ENCODE results near the gene LYZ. TPM values are rescaled to one million over a fixed set of nuclear protein-coding genes. Genes with fewer than 3 reads are reported as not detected.

LYZ gene
- total and polyA plus RNA-seq, 11 donors: 2.4 to 316 (median 13.8) TPM

DNA sequence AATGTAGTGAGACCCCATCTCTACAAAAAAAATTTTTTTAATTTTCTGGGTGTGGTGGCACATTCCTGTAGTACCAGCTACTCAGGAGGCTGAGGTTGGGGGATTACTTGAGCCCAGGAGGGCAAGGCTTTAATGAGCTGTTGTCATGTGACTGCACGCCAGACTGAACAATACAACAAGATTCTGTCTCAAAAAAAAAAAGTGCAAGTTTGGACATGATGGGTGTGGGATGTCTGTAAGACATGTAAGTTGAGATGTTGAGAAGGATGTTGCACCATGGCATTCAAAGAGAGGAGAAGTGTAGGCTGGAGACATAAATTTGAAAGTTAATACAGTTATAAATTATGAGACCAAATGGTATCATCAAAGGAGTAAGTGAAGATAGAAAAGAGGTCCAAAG is 34.9 kb downstream of the LYZ start:
- DNase-seq (no peak), ATAC-seq (no peak)
- intact Hi-C loops (cut with DNase I): loop anchor here in 5 of 10 donors (10.0 kb wide), 2 partner anchors 192 to 262 kb away; no protein-coding TSS in a partner anchor
- Histone ChIP-seq H3K9me3 (no peaks in the 10 kb centered on the region), H3K27ac (no peak overlapping the region), H3K27me3 (no peaks in the 10 kb centered on the region), H3K4me1 (no peaks in the 10 kb centered on the region), H3K4me3 (no peak overlapping the region), H3K36me3 (peaks cover 0 to 20% (median 12%) of the 10 kb centered on the region in 9 donors)
- 96 to 100% (median 97%) methylated on average over 1 of the region's 1 CpG for WGBS, 4 donors
- TF ChIP-seq POLR2A (IDR thresholded peaks at IDR 0.05): no peak
- TF ChIP-seq, protein P1, sequence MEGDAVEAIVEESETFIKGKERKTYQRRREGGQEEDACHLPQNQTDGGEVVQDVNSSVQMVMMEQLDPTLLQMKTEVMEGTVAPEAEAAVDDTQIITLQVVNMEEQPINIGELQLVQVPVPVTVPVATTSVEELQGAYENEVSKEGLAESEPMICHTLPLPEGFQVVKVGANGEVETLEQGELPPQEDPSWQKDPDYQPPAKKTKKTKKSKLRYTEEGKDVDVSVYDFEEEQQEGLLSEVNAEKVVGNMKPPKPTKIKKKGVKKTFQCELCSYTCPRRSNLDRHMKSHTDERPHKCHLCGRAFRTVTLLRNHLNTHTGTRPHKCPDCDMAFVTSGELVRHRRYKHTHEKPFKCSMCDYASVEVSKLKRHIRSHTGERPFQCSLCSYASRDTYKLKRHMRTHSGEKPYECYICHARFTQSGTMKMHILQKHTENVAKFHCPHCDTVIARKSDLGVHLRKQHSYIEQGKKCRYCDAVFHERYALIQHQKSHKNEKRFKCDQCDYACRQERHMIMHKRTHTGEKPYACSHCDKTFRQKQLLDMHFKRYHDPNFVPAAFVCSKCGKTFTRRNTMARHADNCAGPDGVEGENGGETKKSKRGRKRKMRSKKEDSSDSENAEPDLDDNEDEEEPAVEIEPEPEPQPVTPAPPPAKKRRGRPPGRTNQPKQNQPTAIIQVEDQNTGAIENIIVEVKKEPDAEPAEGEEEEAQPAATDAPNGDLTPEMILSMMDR (IDR thresholded peaks at IDR 0.05): no peak

DNA sequence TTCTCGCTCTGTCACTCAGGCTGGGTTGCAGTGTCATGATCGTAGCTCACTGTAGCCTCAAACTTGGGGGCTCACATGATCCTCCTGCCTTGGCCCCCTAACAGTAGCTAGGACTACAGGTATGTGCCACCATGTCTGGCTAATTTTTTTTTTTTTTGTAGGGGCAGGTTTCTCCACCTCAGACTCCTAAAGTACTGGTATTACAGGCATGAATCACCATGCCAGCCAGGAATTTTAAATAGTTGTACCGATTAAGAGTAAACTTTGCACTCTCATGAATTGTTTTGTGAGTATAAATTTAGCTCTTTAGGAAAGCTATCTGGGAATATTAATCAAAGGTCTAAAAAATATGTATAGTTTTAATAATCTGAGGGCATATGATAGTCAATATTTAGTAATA is 36.9 kb downstream of the LYZ start:
- DNase-seq: no peak
- no peak for ATAC-seq
- H3K27me3 ChIP-seq: no peaks in the 10 kb centered on the region
- TF ChIP-seq, protein P1 (IDR thresholded peaks at IDR 0.05): no peak
- no peak for TF ChIP-seq POLR2A (IDR thresholded peaks at IDR 0.05)
- H3K27ac ChIP-seq: no peak overlapping the region
- no peaks in the 10 kb centered on the region for H3K9me3 ChIP-seq
- H3K36me3 ChIP-seq: peaks cover 0 to 9% (median 0%) of the 10 kb centered on the region in 9 donors
- H3K4me1 ChIP-seq: no peaks in the 10 kb centered on the region
- intact Hi-C loops (cut with DNase I): loop anchor here in 5 of 10 donors (10.0 kb wide), 2 partner anchors 190 to 260 kb away; no protein-coding TSS in a partner anchor
- no peak overlapping the region for H3K4me3 ChIP-seq
- 76 to 83% (median 82%) methylated on average over 3 of the region's 3 CpGs for WGBS, 4 donors

DNA sequence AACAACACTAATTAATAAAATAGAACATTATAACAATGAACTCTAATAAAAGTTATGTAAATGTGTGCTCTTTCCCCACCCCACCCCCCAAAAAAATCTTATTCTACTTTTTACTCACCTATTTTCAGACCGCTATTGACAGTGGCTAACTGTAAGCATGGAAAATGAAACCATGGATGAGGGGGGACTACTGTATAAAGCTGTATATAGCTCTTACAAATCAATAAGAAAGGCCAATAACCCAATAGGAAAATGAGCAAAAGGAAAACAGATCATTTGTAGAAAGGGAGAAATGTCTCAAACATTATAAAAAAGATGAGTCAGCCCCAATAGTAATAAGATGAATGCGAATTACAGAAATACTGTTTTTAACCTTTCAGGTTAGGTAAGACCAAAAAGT is 38.7 kb downstream of the LYZ start:
- Histone ChIP-seq H3K4me3 (no peak overlapping the region), H3K4me1 (no peaks in the 10 kb centered on the region), H3K36me3 (peaks cover 0 to 24% (median 15%) of the 10 kb centered on the region in 9 donors), H3K27me3 (no peaks in the 10 kb centered on the region), H3K27ac (no peak overlapping the region), H3K9me3 (no peaks in the 10 kb centered on the region)
- no peak for TF ChIP-seq POLR2A (IDR thresholded peaks at IDR 0.05)
- 96 to 97% (median 96%) methylated on average over 2 of the region's 2 CpGs for WGBS, 4 donors
- no peak for DNase-seq
- intact Hi-C loops (cut with DNase I): loop anchor here in 5 of 10 donors (10.0 kb wide), 2 partner anchors 188 to 258 kb away; no protein-coding TSS in a partner anchor
- no peak for ATAC-seq

DNA sequence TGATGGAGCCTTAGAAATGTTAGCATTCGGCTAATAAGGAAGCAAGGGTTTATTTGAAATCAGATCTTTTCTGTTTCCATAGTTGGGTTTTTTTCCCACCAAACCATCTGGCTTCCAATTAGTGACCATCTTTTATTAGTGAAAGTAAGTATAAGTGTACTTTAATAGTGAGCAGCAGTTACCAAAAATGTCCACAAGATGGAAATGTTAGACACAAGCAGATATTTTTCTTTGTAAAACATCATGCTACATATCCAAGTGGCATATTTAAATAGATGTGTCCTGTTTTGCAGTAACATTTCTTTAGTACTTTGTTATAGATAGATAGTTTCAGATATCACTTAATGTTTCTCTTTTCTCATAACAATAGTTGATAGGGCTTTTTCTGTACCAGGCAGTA is 40.2 kb downstream of the LYZ start:
- intact Hi-C loops (cut with DNase I): loop anchor here in 5 of 10 donors (10.0 kb wide), 2 partner anchors 186 to 256 kb away; no protein-coding TSS in a partner anchor
- Histone ChIP-seq H3K36me3 (peaks cover 0 to 30% (median 14%) of the 10 kb centered on the region in 9 donors), H3K27ac (no peak overlapping the region), H3K9me3 (no peaks in the 10 kb centered on the region), H3K4me3 (no peak overlapping the region), H3K4me1 (no peaks in the 10 kb centered on the region), H3K27me3 (no peaks in the 10 kb centered on the region)
- DNase-seq (no peak), ATAC-seq (no peak)
- TF ChIP-seq, protein P1 (IDR thresholded peaks at IDR 0.05): peak; percentile 37 to 70 (median 56)
- no peak for TF ChIP-seq POLR2A (IDR thresholded peaks at IDR 0.05)
- WGBS, 4 donors: 85 to 91% (median 88%) methylated on average over 1 of the region's 1 CpG

DNA sequence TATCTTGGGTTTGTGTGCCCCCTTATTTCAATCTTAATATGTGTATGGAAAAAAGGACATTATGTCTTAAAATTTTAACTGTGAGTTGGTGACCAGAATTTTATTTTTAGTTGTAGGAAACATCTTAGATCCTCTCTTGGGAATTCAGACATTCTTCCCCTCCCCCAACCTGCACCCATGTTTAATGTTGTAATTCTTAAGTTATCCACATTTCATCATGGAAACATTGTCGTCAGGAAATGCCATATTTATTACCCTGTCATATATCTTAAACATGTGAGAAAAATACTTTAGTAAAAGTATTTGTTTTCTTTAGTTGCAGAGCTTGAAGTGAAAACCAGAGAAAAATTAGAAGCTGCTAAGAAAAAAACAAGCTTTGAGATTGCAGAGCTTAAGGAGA is 41.6 kb downstream of the LYZ start:
- 52 to 64% (median 57%) methylated on average over 1 of the region's 1 CpG for WGBS, 4 donors
- DNase-seq (no peak), ATAC-seq (no peak)
- no peak overlapping the region for H3K27ac ChIP-seq
- no peak overlapping the region for H3K4me3 ChIP-seq
- no peaks in the 10 kb centered on the region for H3K27me3 ChIP-seq
- TF ChIP-seq, protein P1 (IDR thresholded peaks at IDR 0.05): no peak
- TF ChIP-seq POLR2A (IDR thresholded peaks at IDR 0.05): no peak
- H3K36me3 ChIP-seq: peaks cover 0 to 30% (median 14%) of the 10 kb centered on the region in 9 donors
- no peaks in the 10 kb centered on the region for H3K9me3 ChIP-seq
- intact Hi-C loops (cut with DNase I): loop anchor here in 8 of 10 donors (5.0 to 10.0 kb wide), 5 partner anchors 175 to 255 kb away; no protein-coding TSS in a partner anchor
- no peaks in the 10 kb centered on the region for H3K4me1 ChIP-seq

Measured in heart left ventricle (tissue), 16 donors.